ENCODE results near the gene VAMP1. TPM values are rescaled to one million over a fixed set of nuclear protein-coding genes. Genes with fewer than 3 reads are reported as not detected.

Gene VAMP1
- total and polyA plus RNA-seq, 2 of the 13 experiments (the other 11 are each of a cell fraction or from before 2014, with no cell fraction given), result 2.5 to 7.4 TPM

- TF ChIP-seq ZNF543 (CRISPR knock-in tag; IDR thresholded peaks at IDR 0.05), result no peak
- TF ChIP-seq RFX5 (IDR thresholded peaks at IDR 0.05; ENCODE audit: low read depth, low read length), result no peak
- no peak for TF ChIP-seq ZBTB46 (CRISPR knock-in tag; IDR thresholded peaks at IDR 0.05; ENCODE audit: borderline replicate concordance)
- no peak for TF ChIP-seq FIP1L1 (IDR thresholded peaks at IDR 0.05; ENCODE audit: borderline replicate concordance, insufficient read depth, low read depth, low read length)
- TF ChIP-seq SUZ12 (IDR thresholded peaks at IDR 0.05; ENCODE audit: low read depth, low read length), result no peak
- TF ChIP-seq PBX2 (CRISPR knock-in tag; IDR thresholded peaks at IDR 0.05), result no peak
- no peak for TF ChIP-seq GLI4 (CRISPR knock-in tag; IDR thresholded peaks at IDR 0.05; ENCODE audit: borderline replicate concordance)
- no peak for TF ChIP-seq ZNF616 (CRISPR knock-in tag; IDR thresholded peaks at IDR 0.05; ENCODE audit: low read depth)
- TF ChIP-seq ZNF143 (CRISPR knock-in tag; IDR thresholded peaks at IDR 0.05), result no peak
- TF ChIP-seq MED1 (CRISPR knock-in tag; IDR thresholded peaks at IDR 0.05), result 0 out of 2 replicates have a peak, but pooled peaks have one; percentile 20
- TF ChIP-seq ZFAT (CRISPR knock-in tag; conservative IDR thresholded peaks at IDR 0.05), result no peak
- no peak for TF ChIP-seq MBNL3 (CRISPR knock-in tag; conservative IDR thresholded peaks at IDR 0.05)
- no peak for TF ChIP-seq ZNF34 (CRISPR knock-in tag; IDR thresholded peaks at IDR 0.05; ENCODE audit: borderline replicate concordance)
- no peak for TF ChIP-seq GFI1 (CRISPR knock-in tag; IDR thresholded peaks at IDR 0.05; ENCODE audit: borderline replicate concordance)
- peak; percentile 87 for TF ChIP-seq TFE3 (CRISPR knock-in tag; IDR thresholded peaks at IDR 0.05)
- TF ChIP-seq ZNF737 (CRISPR knock-in tag; IDR thresholded peaks at IDR 0.05; ENCODE audit: borderline replicate concordance), result no peak
- TF ChIP-seq CHD2 (IDR thresholded peaks at IDR 0.05; ENCODE audit: low read depth, low read length), result no peak
- no peak for TF ChIP-seq ZNF136 (CRISPR knock-in tag; IDR thresholded peaks at IDR 0.05; ENCODE audit: low read depth)
- TF ChIP-seq PHF5A (CRISPR knock-in tag; IDR thresholded peaks at IDR 0.05; ENCODE audit: low read depth, unreplicated experiment), result no peak
- TF ChIP-seq ZNF83 (CRISPR knock-in tag; IDR thresholded peaks at IDR 0.05; ENCODE audit: borderline replicate concordance), result no peak
- no peak for TF ChIP-seq TRAFD1 (CRISPR knock-in tag; IDR thresholded peaks at IDR 0.05; ENCODE audit: borderline replicate concordance)
- no peak for TF ChIP-seq EEA1 (CRISPR knock-in tag; IDR thresholded peaks at IDR 0.05; ENCODE audit: borderline replicate concordance)
- no peak for TF ChIP-seq ZSCAN31 (CRISPR knock-in tag; IDR thresholded peaks at IDR 0.05; ENCODE audit: low read depth)
- TF ChIP-seq ZNF766 (CRISPR knock-in tag; IDR thresholded peaks at IDR 0.05; ENCODE audit: borderline replicate concordance), result no peak
- TF ChIP-seq ZBTB20 (CRISPR knock-in tag; IDR thresholded peaks at IDR 0.05; ENCODE audit: borderline replicate concordance, low read depth), result 0 out of 2 replicates have a peak, but pooled peaks have one; percentile 24
These were observed 47.0 kb downstream of the VAMP1 start (continued) for GRCh38 chr12:6423267-6424007.
